GM20000 (cell line): ENCODE measurements around the gene HES4.
"Not testable (repeated sequence)": the region's sequence is repeated elsewhere in the genome, so short reads cannot be mapped to it uniquely, and the experiment has no call there.

Source experiments
- DNase-seq: peaks from one replicate; pipeline ENCODE4 v3.0.0; 2012; ENCODE audit warnings: low spot score
- CTCF ChIP-seq: IDR thresholded peaks from 2 replicates; pipeline ENCODE4 v1.5.1; 2012; ENCODE audit warnings: mild to moderate bottlenecking, control low read depth; ENCODE audit errors: extremely low read depth, missing control alignments

The HES4 gene

GRCh38 chr1:1013105-1013921 is 13.4 kb upstream of the HES4 start, which contains the start of gene ISG15:
Gene ISG15, plus strand, starts transcription at chr1:1013497. Its CDS starts 77 bp downstream, at chr1:1013574.
- DNase-seq = peak; percentile 84
- TF ChIP-seq CTCF = no peak

- DNase-seq = not testable (repeated sequence)
These were observed 12.8 kb upstream of the HES4 start for GRCh38 chr1:1012736-1013104.

- TF ChIP-seq CTCF = no peak
These were observed 11.6 kb upstream of the HES4 start for GRCh38 chr1:1011396-1011949.

GRCh38 chr1:1010131-1010530 is 10.2 kb upstream of the HES4 start:
- DNase-seq = not testable (repeated sequence)

More at GRCh38 chr1:1011396-1011949, 11.6 kb upstream of the HES4 start:
- DNase-seq = no peak

- DNase-seq = no peak
- TF ChIP-seq CTCF = no peak
These were observed 6.6 kb upstream of the HES4 start for GRCh38 chr1:1006305-1007159.

GRCh38 chr1:1005774-1006304 is 5.9 kb upstream of the HES4 start:
- no peak for TF ChIP-seq CTCF
- no peak for DNase-seq

GRCh38 chr1:1004780-1005697 is 5.1 kb upstream of the HES4 start:
- no peak for TF ChIP-seq CTCF
- DNase-seq = peak; percentile 57
